ENCODE data around the gene TUBB6.

DNA sequence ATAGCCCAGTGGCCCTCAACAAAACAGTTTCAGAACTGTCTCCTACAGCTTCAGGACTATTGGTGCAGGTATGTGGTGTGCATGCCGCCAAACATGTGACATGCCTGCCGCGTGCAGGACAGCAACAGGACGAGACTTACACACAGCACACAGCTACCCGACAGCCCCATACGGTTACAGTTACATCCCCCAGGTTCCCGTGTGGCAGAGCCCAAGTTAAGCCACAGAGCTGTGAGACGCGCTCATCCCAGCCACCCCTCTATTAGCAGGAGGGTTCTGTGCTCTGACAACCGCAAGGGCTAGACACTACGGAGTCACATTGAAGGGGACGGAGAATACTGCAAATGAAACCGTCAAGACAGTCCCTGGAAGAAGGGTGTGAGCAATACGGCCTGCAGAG is 16.4 kb upstream of the TUBB6 start:
- TF ChIP-seq, protein P1, sequence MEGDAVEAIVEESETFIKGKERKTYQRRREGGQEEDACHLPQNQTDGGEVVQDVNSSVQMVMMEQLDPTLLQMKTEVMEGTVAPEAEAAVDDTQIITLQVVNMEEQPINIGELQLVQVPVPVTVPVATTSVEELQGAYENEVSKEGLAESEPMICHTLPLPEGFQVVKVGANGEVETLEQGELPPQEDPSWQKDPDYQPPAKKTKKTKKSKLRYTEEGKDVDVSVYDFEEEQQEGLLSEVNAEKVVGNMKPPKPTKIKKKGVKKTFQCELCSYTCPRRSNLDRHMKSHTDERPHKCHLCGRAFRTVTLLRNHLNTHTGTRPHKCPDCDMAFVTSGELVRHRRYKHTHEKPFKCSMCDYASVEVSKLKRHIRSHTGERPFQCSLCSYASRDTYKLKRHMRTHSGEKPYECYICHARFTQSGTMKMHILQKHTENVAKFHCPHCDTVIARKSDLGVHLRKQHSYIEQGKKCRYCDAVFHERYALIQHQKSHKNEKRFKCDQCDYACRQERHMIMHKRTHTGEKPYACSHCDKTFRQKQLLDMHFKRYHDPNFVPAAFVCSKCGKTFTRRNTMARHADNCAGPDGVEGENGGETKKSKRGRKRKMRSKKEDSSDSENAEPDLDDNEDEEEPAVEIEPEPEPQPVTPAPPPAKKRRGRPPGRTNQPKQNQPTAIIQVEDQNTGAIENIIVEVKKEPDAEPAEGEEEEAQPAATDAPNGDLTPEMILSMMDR (IDR thresholded peaks at IDR 0.05) = no peak
- TF ChIP-seq POLR2A (IDR thresholded peaks at IDR 0.05) = no peak
